ENCODE measurements around the gene GRAMD1A.

DNA sequence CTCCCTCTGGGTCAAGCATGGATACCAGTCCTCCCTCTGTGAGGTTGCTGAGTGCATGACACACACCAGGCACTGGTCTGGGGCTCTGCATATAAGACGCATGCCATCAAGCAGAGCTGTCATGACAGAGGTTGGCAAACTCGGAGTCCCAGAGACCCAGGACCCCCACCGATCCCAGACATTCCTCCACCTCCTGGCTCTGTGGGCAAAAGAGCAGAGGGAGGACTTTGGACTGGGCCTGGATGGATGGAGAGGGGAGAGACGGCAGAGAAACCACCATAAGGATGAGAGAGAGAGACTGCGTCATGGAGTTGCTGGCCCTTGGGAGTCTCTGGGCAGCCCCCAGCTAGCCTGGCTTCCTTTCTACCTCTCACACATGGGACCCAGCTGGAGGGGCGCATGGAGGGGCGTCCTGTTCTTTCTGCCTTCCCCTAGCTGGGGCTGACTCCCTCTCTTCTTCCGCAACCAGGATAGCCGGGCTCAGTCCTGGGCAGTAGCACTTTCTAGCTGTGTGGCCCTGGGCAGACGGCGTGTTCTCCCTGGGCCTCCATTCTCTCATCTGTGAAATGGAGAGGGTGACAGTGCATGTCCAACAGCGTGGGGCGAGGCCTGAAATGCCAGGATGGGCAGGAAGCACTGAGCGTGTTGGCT lies 43.0 kb downstream of the GRAMD1A start:
- TF ChIP-seq, protein P1, sequence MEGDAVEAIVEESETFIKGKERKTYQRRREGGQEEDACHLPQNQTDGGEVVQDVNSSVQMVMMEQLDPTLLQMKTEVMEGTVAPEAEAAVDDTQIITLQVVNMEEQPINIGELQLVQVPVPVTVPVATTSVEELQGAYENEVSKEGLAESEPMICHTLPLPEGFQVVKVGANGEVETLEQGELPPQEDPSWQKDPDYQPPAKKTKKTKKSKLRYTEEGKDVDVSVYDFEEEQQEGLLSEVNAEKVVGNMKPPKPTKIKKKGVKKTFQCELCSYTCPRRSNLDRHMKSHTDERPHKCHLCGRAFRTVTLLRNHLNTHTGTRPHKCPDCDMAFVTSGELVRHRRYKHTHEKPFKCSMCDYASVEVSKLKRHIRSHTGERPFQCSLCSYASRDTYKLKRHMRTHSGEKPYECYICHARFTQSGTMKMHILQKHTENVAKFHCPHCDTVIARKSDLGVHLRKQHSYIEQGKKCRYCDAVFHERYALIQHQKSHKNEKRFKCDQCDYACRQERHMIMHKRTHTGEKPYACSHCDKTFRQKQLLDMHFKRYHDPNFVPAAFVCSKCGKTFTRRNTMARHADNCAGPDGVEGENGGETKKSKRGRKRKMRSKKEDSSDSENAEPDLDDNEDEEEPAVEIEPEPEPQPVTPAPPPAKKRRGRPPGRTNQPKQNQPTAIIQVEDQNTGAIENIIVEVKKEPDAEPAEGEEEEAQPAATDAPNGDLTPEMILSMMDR (IDR thresholded peaks at IDR 0.05 in 4 of 5, conservative IDR thresholded peaks at IDR 0.05 in 1 of 5), result no peak
- no peak for TF ChIP-seq POLR2A (IDR thresholded peaks at IDR 0.05)

Measured in gastrocnemius medialis (tissue), 4 donors.